ENCODE results near the gene CEP68.

GRCh38 chr2:65070856-65071255 is 14.6 kb downstream of the CEP68 start:
- no peak for TF ChIP-seq CTCF (IDR thresholded peaks at IDR 0.05 in 4 of 5, conservative IDR thresholded peaks at IDR 0.05 in 1 of 5)
- no peak for TF ChIP-seq POLR2A (IDR thresholded peaks at IDR 0.05)
